ENCODE results near the gene DARS1.

The DARS1 gene

DNA sequence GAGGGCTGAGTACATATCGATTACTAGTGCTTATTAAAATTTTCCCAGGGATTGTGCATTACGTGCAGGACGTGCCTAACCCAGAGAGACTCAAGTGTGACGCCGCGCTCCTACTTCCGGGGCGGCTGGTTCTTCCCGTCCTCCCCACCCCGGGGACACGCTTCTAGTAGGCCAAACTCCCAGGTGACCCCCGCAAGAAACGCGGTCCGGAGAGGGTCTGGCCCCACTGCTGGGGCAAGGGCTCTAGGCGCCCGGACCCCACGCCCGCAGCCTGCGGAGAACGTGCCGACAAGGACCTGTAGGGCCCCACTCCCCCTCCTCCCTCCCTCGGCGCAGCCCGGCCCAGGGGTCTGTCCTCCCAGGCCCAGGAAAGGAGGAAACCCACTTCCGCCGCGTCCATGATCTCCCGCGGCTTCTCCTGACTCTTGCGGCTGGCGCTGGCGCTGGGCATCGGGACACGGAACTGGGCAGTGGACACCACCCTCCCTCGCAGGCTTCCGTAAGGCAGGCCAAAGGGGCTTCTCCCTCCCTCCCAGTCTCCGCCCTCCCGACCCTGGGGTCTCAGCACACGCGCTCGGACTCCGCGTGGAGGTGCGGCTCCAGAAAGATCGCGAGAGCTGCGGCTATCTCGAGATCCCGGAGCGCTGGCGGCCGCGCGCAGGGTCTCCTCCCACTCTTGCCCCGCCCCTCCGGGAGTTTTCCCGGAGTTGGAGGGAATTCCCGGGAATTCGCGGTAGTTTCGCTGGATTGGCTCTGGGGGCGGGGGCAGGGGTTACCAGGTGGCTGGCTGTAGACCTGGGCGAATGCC lies at the start of gene DARS1:
Gene DARS1, minus strand, starts transcription at position 609 of the 808 bp plus-strand sequence. Its CDS starts 158 bp downstream, at position 451.
- DNase-seq, result peak; percentile 95

GRCh38 chr2:136034629-136035028 lies 49.2 kb upstream of the DARS1 start:
- no peak for DNase-seq

GRCh38 chr2:136032817-136033535 lies 47.5 kb upstream of the DARS1 start:
- DNase-seq, result no peak

GRCh38 chr2:136032192-136032591 lies 46.8 kb upstream of the DARS1 start:
- no peak for DNase-seq

DNA sequence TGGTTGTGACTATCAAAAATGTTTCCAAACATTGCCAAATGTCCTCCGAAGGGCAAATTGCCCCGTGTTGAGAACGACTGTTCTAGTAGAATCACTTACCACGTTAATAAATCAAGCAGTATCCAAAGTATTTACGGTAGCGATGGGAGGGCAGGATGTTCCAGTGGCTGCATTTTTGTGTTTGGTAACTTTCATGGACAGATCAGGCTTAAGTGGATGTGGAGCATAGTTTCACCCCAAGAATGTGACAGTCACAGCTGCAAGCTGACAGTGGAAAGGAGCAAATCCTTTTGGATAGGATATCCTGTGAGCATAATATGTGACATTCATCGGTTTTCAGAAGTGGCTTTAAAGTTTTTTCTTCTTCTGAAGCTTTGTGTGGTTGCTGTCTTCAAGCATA lies 46.3 kb upstream of the DARS1 start:
- no peak for DNase-seq

- no peak for DNase-seq
Measured at GRCh38 chr2:136030406-136030805, 45.0 kb upstream of the DARS1 start.

- DNase-seq, result no peak
Measured at GRCh38 chr2:136029149-136029548, 43.7 kb upstream of the DARS1 start.

DNA sequence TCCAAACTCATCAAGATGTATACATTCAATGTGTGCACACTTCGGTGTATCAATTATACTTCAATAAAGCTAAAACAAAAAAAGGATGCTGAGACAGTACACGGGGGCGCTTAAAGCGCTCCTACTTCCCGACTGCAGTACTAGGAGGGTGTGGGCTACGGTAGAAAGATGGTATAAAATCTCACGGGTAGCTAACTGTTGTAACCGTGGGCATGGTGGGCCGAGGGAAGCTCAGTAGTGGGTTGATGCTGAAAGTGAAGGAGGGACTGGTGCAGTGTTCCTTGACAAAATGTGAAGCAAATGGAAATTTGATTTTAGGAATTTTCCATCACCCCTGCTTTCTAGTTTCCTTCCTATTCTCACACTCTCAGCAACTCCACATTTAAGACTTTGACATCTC lies 42.6 kb upstream of the DARS1 start:
- DNase-seq, result no peak

DNA sequence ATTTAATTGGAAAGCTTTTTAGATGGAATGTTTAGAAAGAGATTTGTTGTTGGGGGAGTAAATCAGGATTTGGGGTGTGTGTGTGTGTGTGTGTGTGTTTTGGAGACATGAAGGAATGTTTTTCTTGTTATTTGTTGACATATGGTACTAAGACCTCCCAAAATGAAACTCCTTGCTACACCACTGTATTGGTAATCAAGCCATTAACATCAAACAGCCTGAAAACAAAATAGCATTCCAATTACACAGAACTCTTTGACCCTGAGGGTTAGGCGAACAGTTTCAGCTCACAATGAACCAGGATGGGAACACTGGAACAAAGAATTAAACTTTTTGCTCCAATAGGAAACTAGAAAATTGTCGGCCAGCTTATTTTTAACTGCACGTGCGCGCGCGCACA lies 41.7 kb upstream of the DARS1 start:
- DNase-seq, result no peak

- DNase-seq, result no peak
Measured at GRCh38 chr2:136025057-136025973, 39.9 kb upstream of the DARS1 start.

GRCh38 chr2:136024616-136025015 lies 39.2 kb upstream of the DARS1 start:
- DNase-seq, result no peak

DNA sequence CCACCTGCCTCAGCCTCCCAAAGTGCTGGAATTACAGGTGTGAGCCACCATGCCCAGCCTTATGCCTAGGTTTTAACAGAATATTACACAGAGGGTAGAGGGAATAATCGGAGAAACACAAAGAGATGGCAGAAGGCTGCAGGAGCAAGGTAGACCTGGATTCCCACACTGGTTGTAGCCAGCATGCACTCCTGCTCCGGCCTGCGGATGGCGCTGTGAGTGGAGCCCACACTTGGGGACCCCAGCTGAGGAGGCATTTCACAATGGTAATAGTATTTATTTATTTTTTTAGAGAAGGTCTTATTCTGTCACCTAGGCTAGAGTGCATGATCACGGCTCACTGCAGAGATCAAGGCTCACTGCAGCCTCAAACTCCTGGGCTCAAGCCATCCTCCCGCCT lies 38.8 kb upstream of the DARS1 start:
- no peak for DNase-seq

DNA sequence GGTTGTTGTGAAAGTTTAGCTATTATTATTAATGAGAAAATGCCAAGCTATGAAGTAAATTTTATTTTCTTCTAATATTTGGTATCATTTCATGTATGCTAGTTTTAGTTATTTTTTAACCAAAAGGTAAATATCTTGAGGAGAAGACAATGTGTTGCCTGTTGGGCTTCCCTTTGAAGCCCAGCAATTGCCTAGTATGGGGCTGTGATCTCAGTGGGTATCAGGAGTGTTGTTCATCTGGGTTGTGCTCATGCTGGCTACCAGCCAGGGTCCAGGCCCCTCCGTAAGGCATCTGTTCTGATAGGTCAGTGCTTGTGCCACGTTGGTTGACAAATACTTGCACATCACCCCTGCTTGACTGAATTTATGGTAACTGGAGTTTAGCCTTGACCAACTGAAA lies 38.0 kb upstream of the DARS1 start:
- DNase-seq, result no peak

DNA sequence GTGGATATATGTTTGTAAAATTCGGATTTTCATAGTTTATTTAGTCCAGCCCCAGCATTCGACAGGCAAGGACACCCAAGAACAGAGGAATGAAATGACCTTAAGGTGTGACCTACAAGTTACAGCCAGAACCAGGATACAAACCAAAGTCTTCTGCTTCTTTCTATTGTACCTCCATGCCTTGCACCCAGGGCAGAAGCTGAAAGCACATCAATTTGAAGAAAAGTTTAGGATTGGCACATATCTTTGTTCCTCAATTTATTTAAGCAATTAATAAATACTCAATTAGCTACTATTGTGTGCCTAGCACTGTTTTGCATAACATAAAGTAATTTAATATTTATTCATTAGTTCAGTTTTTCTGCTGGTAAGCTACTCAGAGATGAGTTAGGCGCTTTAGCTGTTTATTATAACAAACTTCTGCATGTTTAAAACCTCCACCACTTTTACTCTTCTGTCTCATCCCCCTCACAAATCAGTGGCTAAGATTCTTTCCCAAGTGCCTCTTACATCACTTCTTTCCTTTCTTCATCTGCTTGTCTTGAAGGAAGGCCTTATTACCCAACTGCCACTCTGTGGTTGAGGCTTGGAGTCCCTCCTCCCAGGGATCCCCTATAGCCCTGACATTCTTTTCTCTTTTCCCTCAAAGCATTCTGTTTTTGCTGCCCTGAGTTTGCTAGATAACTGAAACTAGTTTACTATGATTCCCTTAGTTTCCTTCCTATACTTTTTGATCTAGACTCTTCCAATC lies 37.1 kb upstream of the DARS1 start:
- DNase-seq, result no peak

- DNase-seq, result no peak
Measured at GRCh38 chr2:136021976-136022375, 36.5 kb upstream of the DARS1 start.

GRCh38 chr2:136021406-136021805 lies 36.0 kb upstream of the DARS1 start:
- no peak for DNase-seq

DNA sequence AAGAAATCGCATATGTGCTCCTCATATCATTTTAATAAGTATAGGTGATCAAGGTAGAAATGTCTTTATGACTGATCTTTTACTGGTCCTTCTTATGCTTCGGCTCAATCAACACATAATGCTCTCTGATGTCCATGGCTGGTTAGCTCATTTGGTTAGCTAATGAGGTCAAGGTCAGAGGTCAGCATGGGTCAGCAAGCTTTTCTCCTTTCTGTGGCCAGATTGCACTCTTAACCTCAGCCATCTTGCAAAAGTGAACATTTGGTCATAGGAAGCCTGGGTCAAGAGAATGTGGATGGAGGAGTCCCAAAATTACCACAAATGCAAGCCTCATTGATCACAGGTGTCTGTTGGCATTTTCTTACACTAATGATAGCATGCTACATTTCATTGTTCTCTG lies 35.4 kb upstream of the DARS1 start:
- no peak for DNase-seq

GRCh38 chr2:136019825-136020224 lies 34.4 kb upstream of the DARS1 start:
- DNase-seq, result no peak

DNA sequence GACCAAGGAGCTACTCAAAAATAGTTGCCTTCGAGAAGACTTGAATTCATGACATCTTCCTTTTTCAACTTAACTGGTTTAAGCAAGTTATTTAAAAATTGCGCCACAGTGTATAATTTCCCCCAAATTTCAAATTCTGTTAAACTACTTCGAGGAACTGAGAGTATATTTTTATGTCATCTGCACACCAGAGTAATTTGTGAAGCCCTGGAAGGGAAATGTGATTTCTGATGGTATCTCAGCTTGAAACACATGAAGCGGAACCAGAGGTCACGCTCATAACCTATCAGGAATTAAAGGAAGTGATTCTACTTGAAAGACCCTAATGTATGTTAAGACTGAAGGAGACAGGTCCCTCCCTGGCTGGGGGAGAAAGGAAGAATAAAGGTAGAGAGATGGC lies 33.9 kb upstream of the DARS1 start:
- DNase-seq, result no peak

DNA sequence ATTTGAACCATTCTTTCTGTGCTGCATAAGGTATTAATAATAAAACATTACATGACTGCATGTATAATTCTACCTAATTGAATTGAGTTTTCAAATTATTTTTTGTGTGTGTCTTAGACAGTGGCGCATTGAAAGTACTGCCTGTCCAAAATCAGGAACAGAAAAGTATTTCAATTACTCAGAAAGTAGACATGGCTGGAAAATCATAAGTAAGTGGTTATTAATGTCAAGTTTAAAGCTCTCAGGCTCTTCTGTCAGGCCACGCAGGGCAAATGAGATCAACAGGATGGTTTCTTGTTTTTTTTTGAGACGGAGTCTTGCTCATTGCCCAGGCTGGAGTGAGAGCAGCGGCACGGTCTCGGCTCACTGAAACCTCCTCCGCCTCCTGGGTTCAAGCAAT lies 32.4 kb upstream of the DARS1 start:
- no peak for DNase-seq

- no peak for DNase-seq
Measured at GRCh38 chr2:136016836-136017235, 31.4 kb upstream of the DARS1 start.

DNA sequence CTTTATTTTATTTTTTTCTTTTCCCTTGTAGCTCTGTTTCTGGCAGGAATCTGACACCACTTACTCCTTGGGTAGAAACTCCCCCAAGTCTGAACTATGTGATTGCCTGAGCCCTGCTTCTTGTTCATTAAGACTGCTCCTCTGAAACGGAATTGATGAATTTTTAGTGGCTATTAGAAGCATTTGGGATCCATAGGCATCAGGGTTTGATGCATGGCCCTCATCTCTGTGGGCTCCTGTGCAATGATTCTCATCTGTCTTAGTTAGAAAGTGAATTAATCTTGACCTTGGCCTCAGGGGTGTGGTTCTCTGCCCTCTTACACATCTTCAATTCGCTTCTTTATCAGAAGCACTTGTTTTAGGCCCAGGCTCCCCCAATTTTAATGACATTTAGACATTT lies 31.0 kb upstream of the DARS1 start:
- DNase-seq, result no peak

DNA sequence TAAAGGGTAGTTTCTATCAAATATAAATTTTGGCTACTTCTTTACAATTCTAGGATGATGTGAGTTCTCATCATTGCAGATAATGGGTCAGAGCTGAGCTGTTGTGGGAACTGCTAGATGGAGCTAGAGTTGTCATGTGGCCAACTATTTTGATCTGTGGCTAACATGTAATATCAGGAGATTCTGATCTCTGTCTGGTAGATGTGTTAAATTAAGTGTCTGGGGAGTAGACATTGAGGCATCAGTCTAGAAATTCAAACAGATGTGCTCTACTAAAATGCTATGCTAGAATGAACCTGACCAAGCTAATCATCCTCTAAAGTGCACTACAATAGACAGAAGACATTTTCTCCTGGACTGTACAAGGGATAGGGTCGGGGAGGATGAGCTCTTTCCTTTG lies 30.3 kb upstream of the DARS1 start:
- no peak for DNase-seq

All from EL (cell line).